Kidney (tissue), 14 donors: ENCODE measurements around the gene MRGPRX2. TPM values are rescaled to one million over a fixed set of nuclear protein-coding genes. Genes with fewer than 3 reads are reported as not detected.

Experiments
- DNase-seq, 5 donors: peaks; one replicate each; pipeline ENCODE4 v3.0.0-alpha.2; 2013 to 2020
- FAIRE-seq: peaks from 2 replicates; lab custom pipeline; 2012; peaks lifted over from hg19 to GRCh38; lab: Jason Lieb, UNC
- H3K27ac ChIP-seq, 2 donors: one replicate each; pipeline ENCODE4 v1.7.0; 2013; ENCODE audit warnings: low read depth in 2 of 2, low read length in 2 of 2, inconsistent platforms in 1 of 2
- H3K27me3 ChIP-seq: one replicate; pipeline ENCODE4 v1.7.1; 2013; ENCODE audit warnings: low read length, inconsistent platforms; ENCODE audit not compliant: control insufficient read depth, insufficient read depth
- H3K36me3 ChIP-seq, 3 donors: one replicate each; pipeline versions ENCODE4 v1.7.0 to v1.7.1; 2013; ENCODE audit warnings: low read length in 3 of 3, control low read depth in 1 of 3, inconsistent platforms in 1 of 3; ENCODE audit not compliant: insufficient read depth in 3 of 3, control insufficient read depth in 2 of 3
- H3K4me1 ChIP-seq, 3 donors: one replicate each; pipeline versions ENCODE4 v1.7.0 to v1.7.1; 2013; ENCODE audit warnings: low read length in 3 of 3, inconsistent platforms in 1 of 3, low read depth in 1 of 3; ENCODE audit not compliant: control insufficient read depth in 2 of 3, insufficient read depth in 2 of 3
- H3K4me3 ChIP-seq, 3 donors: one replicate each; pipeline versions ENCODE4 v1.7.0 to v1.8.1; 2013; ENCODE audit warnings: low read length in 3 of 3, control low read depth in 1 of 3, inconsistent platforms in 1 of 3
- H3K9ac ChIP-seq, 3 donors: one replicate each; pipeline versions ENCODE4 v1.7.0 to v1.7.1; 2013; ENCODE audit warnings: low read length in 3 of 3, control low read depth in 1 of 3, inconsistent platforms in 1 of 3
- H3K9me3 ChIP-seq, 3 donors: one replicate each; pipeline versions ENCODE4 v1.7.0 to v1.7.1; 2013; ENCODE audit warnings: low read length in 3 of 3, control low read depth in 1 of 3, inconsistent platforms in 1 of 3; ENCODE audit not compliant: control insufficient read depth in 2 of 3, insufficient read depth in 1 of 3
- intact Hi-C: fragments of 100-400 bp; cut with DNase I; formaldehyde crosslinking; loops from one replicate; pipeline ENCODE4 v1.11.1; 2022
- polyA plus RNA-seq: library from polyadenylated mRNA; stranded (reverse); fragments of 350-450 nt; fragmentation: Illumina TruSeq; extraction: RNeasy Lipid Tissue Mini Kit (QIAGEN cat#74804); gene quantifications from one replicate; pipeline ENCODE4 v1.2.3, GENCODE V29; 2014; ENCODE audit warnings: low read depth, low replicate concordance; ENCODE audit not compliant: insufficient read depth
- total RNA-seq: library from RNA; stranded (reverse); fragmentation: NEBNext Ultra II Directional; extraction: Animal tissue kit (Norgen Biotek cat#: 25700); gene quantifications from one replicate; pipeline ENCODE4 v1.2.1, GENCODE V29; 2021
- TF ChIP-seq, protein P1 (sequence below): IDR thresholded peaks from 3 replicates; pipeline ENCODE4 v1.5.1; 2012; ENCODE audit warnings: mild to moderate bottlenecking, moderate library complexity, borderline replicate concordance; ENCODE audit not compliant: insufficient read depth; ENCODE audit errors: extremely low read depth
- donor health status: control.
- donor health status: control.
- donor health status: control.
- donor health status: control.
- donor health status: control.
- donor health status: DM: yes; HTN: yes; CAD: no.
- donor health status: Normal renal cell carcinoma (clear cell type).

MRGPRX2 gene
- total and polyA plus RNA-seq, 2 donors from 2014 or later = 0.28 TPM; not detected in 1

DNA sequence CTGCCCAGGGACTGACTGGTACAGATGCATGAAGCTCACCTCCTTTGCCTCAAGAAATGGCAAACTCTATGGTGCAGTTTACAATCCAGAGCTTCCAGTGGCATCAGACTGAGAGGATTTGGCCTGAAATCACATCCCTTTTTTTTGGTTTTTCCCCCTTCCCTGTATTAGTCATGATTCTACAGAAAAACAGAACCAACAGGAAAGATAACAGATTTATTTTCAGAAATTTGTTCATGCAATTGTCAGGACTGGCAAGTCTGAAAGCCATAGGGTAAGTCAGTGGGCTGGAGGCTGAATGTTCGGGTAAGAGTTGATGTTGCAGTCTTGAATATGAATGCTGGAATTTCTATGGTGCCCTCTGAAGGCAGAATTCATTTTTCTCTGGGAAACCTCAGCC is 44.5 kb upstream of the MRGPRX2 start:
- Histone ChIP-seq H3K27me3 (no peaks in the 10 kb centered on the region), H3K9ac (no peak overlapping the region), H3K36me3 (no peaks in the 10 kb centered on the region), H3K4me3 (no peak overlapping the region), H3K9me3 (no peaks in the 10 kb centered on the region), H3K27ac (no peak overlapping the region), H3K4me1 (peaks cover 0 to 6% (median 0%) of the 10 kb centered on the region in 3 donors)
- no peak for DNase-seq
- TF ChIP-seq, protein P1, sequence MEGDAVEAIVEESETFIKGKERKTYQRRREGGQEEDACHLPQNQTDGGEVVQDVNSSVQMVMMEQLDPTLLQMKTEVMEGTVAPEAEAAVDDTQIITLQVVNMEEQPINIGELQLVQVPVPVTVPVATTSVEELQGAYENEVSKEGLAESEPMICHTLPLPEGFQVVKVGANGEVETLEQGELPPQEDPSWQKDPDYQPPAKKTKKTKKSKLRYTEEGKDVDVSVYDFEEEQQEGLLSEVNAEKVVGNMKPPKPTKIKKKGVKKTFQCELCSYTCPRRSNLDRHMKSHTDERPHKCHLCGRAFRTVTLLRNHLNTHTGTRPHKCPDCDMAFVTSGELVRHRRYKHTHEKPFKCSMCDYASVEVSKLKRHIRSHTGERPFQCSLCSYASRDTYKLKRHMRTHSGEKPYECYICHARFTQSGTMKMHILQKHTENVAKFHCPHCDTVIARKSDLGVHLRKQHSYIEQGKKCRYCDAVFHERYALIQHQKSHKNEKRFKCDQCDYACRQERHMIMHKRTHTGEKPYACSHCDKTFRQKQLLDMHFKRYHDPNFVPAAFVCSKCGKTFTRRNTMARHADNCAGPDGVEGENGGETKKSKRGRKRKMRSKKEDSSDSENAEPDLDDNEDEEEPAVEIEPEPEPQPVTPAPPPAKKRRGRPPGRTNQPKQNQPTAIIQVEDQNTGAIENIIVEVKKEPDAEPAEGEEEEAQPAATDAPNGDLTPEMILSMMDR = no peak
- no peak for FAIRE-seq
- intact Hi-C loops = no loop called here

GRCh38 chr11:19102521-19102900 is 42.0 kb upstream of the MRGPRX2 start:
- H3K27me3 ChIP-seq = no peaks in the 10 kb centered on the region
- no peaks in the 10 kb centered on the region for H3K9me3 ChIP-seq
- intact Hi-C loops = no loop called here
- TF ChIP-seq, protein P1 = no peak
- H3K4me3 ChIP-seq = no peak overlapping the region
- peak in 1 of 5 donors; percentile 13 for DNase-seq
- H3K36me3 ChIP-seq = no peaks in the 10 kb centered on the region
- H3K27ac ChIP-seq = no peak overlapping the region
- no peak for FAIRE-seq
- peaks cover 0 to 6% (median 0%) of the 10 kb centered on the region in 3 donors for H3K4me1 ChIP-seq
- no peak overlapping the region for H3K9ac ChIP-seq

DNA sequence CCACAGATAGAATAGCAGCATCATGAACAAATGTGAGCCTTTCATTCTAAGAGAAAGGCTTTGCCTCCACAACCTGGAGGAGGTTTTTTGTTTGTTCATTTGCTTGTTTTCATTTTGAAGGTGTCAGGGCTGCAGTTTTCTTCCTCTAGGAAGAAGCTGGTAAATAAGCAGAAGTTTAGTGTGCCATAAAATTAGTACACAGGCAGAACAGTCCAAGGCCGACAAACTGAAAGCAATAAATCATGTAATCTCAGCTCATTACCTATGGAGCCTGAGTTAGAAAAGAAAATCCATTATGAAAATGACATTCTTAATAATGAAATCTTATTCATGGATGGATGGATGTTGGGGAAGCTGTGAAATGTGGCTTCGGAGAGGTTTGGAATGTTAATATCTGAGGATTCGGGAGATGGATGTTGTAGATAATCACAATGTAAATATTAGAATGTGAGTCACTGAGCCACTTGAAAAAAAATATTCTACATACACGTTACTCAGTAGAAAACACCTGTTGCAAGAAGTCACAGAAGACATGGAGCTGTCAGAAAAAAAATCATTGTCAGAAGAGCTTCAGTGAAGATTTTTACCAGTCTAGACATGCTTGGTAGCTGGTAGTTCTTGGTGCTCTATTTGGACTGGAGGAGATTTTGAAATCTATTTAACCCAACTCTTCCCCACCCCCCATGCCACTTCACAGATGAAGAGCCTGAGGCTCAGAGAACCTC is 41.4 kb upstream of the MRGPRX2 start:
- H3K9me3 ChIP-seq = no peaks in the 10 kb centered on the region
- H3K27me3 ChIP-seq = no peaks in the 10 kb centered on the region
- H3K36me3 ChIP-seq = no peaks in the 10 kb centered on the region
- intact Hi-C loops = no loop called here
- H3K4me1 ChIP-seq = peaks cover 0 to 6% (median 0%) of the 10 kb centered on the region in 3 donors
- H3K27ac ChIP-seq = no peak overlapping the region
- H3K4me3 ChIP-seq = no peak overlapping the region
- TF ChIP-seq, protein P1 = no peak
- no peak overlapping the region for H3K9ac ChIP-seq
- FAIRE-seq (no peak), DNase-seq (no peak)
